Activated naive CD4-positive, alpha-beta T cell treated with anti-CD3 and anti-CD28 coated beads, Interleukin-2, amount 50 U/mL, for 24 hours (primary cell): ENCODE measurements around the gene SPTB.
A peak's percentile ranks its signal among the peaks of the same experiment; 100 is the strongest.

Source experiments
- H3K27ac Mint-ChIP-seq: one replicate; pipeline ENCODE4 v1.8.0; 2021; ENCODE audit warnings: mild to moderate bottlenecking, mixed read lengths
- H3K27me3 Mint-ChIP-seq: one replicate; pipeline ENCODE4 v1.8.0; 2021; ENCODE audit warnings: mixed read lengths
- H3K36me3 Mint-ChIP-seq: one replicate; pipeline ENCODE4 v1.8.0; 2021; ENCODE audit warnings: mixed read lengths
- H3K4me1 Mint-ChIP-seq: one replicate; pipeline ENCODE4 v1.8.0; 2021; ENCODE audit warnings: mixed read lengths
- H3K4me3 Mint-ChIP-seq: one replicate; pipeline ENCODE4 v1.8.0; 2021; ENCODE audit warnings: mild to moderate bottlenecking, mixed read lengths
- H3K9me3 Mint-ChIP-seq: one replicate; pipeline ENCODE4 v1.8.0; 2021; ENCODE audit warnings: mixed read lengths

The SPTB gene

GRCh38 chr14:64764641-64765520, 114.8 kb downstream of the SPTB start:
- Mint-ChIP-seq H3K9me3 (no peaks in the 10 kb centered on the region), H3K27me3 (no peaks in the 10 kb centered on the region), H3K36me3 (no peaks in the 10 kb centered on the region), H3K4me1 (peaks cover 4% of the 10 kb centered on the region), H3K4me3 (peak overlapping the region; percentile 39), H3K27ac (no peak overlapping the region)

GRCh38 chr14:64763801-64764621, 115.7 kb downstream of the SPTB start:
- peak overlapping the region; percentile 39 for H3K4me3 Mint-ChIP-seq
- H3K27me3 Mint-ChIP-seq = no peaks in the 10 kb centered on the region
- no peak overlapping the region for H3K27ac Mint-ChIP-seq
- H3K36me3 Mint-ChIP-seq = no peaks in the 10 kb centered on the region
- peaks cover 4% of the 10 kb centered on the region for H3K4me1 Mint-ChIP-seq
- H3K9me3 Mint-ChIP-seq = no peaks in the 10 kb centered on the region

GRCh38 chr14:64763085-64763782, 116.5 kb downstream of the SPTB start:
- Mint-ChIP-seq H3K4me1 (peaks cover 4% of the 10 kb centered on the region), H3K9me3 (no peaks in the 10 kb centered on the region)

GRCh38 chr14:64762044-64763034, 117.4 kb downstream of the SPTB start:
- Mint-ChIP-seq H3K27me3 (no peaks in the 10 kb centered on the region), H3K4me3 (no peak overlapping the region), H3K4me1 (peaks cover 4% of the 10 kb centered on the region), H3K9me3 (no peaks in the 10 kb centered on the region), H3K27ac (no peak overlapping the region), H3K36me3 (no peaks in the 10 kb centered on the region)

More at GRCh38 chr14:64763085-64763782, 116.5 kb downstream of the SPTB start:
- H3K36me3 Mint-ChIP-seq = no peaks in the 10 kb centered on the region
- H3K4me3 Mint-ChIP-seq = no peak overlapping the region
- H3K27me3 Mint-ChIP-seq = no peaks in the 10 kb centered on the region
- no peak overlapping the region for H3K27ac Mint-ChIP-seq

GRCh38 chr14:64761441-64762043, 118.2 kb downstream of the SPTB start:
- H3K9me3 Mint-ChIP-seq = no peaks in the 10 kb centered on the region
- peaks cover 4% of the 10 kb centered on the region for H3K4me1 Mint-ChIP-seq
- no peak overlapping the region for H3K27ac Mint-ChIP-seq
- no peaks in the 10 kb centered on the region for H3K36me3 Mint-ChIP-seq
- no peak overlapping the region for H3K4me3 Mint-ChIP-seq
- no peaks in the 10 kb centered on the region for H3K27me3 Mint-ChIP-seq

DNA sequence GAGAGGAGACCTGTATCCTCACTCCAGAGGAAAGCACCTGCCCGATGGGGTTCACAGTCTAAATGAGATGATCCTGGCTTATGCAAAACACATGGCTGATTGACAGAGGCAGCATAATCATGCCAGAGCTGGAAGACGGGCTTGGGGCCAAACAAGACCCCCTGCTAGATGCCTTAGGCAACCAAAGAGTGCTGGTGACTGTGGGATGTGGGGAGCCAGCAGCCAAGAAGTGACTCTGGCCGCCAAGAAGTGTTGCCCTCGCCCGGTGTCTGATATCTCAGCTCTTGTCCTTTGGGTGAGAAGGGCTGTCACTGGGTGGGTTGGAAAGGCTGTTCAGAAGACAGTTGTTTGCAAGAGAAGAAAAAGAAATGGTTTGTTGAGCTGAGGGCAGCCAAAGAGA, 118.8 kb downstream of the SPTB start:
- H3K27me3 Mint-ChIP-seq = no peaks in the 10 kb centered on the region
- no peaks in the 10 kb centered on the region for H3K9me3 Mint-ChIP-seq
- no peak overlapping the region for H3K27ac Mint-ChIP-seq
- H3K36me3 Mint-ChIP-seq = no peaks in the 10 kb centered on the region
- H3K4me1 Mint-ChIP-seq = peaks cover 4% of the 10 kb centered on the region
- H3K4me3 Mint-ChIP-seq = no peak overlapping the region

DNA sequence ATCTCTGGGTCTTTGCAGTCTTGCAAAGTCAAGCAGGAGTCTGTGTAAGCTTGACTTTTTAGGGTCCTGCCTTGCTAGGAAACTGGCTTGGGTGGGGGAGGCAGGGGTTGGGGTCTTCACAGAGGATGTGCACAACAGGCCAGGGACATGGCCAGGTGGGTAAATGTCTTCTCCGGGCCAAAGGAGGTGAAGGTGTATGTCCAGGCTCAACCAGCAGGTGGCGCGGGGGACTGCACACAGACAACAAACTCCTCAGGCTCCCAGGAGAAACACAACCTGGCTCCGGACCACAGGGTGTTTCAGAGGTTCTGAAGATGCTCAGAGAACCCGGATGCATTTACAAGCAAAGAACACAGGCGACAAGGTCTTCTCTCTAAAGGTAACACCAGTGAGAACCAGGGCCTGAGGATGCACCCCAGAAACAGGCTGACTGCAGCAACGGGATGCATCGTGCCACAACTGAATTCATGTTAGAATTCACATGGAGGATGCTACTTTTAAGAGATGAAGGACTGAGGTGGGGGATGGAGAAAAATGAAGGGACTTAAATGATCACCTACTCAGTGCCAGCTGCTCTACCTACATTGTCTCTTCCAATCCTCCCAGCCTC, 119.5 kb downstream of the SPTB start:
- Mint-ChIP-seq H3K27me3 (no peaks in the 10 kb centered on the region), H3K4me3 (no peak overlapping the region), H3K9me3 (no peaks in the 10 kb centered on the region), H3K27ac (no peak overlapping the region), H3K4me1 (peaks cover 4% of the 10 kb centered on the region), H3K36me3 (no peaks in the 10 kb centered on the region)

- no peaks in the 10 kb centered on the region for H3K9me3 Mint-ChIP-seq
- no peak overlapping the region for H3K27ac Mint-ChIP-seq
- H3K4me3 Mint-ChIP-seq = no peak overlapping the region
- peaks cover 3% of the 10 kb centered on the region for H3K4me1 Mint-ChIP-seq
- no peaks in the 10 kb centered on the region for H3K36me3 Mint-ChIP-seq
- no peaks in the 10 kb centered on the region for H3K27me3 Mint-ChIP-seq
Observed at GRCh38 chr14:64759555-64759938, 120.2 kb downstream of the SPTB start.

DNA sequence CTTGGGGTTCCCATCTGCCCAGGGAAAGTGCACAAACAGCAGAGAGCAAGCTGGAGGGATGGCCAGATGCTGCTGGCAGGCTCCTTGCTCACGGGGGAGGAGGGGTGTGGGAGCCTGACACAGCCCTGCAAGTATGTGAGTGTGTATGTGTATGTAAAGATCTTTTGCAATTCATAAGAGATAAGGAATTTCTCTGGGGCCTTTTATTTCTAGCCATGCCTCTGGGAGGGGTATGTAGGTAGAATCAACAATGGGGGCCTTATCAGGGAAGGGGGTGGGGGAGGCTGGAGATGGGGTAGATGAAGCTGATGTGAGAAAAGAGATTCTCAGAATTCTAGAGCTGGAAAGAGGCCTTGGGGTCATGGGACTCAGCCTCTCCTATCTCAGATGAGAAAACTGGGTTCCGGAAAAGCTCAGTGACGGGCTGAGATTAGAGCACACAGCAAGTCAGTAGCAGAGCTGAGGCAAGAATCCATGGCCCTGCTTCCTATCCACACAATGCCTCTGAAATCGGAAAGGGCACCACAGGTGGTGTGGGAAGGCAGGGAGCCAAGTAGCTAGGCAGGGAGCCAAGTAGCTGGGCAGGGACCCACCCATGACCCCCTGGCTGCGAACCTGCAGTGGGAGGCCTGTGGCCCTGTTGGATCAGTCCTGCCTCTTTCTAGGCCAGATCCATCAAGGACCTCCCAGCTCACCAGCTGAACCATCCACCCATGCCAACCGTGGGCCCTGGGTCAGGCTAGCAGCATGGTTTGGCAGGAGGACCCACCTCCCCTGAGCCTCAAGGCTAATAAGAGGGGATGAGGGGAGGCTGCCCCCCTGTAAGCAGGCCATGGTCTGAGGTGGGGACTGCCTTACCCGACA, 120.8 kb downstream of the SPTB start:
- Mint-ChIP-seq H3K27ac (no peak overlapping the region), H3K4me3 (no peak overlapping the region), H3K27me3 (no peaks in the 10 kb centered on the region), H3K9me3 (no peaks in the 10 kb centered on the region), H3K4me1 (no peaks in the 10 kb centered on the region), H3K36me3 (no peaks in the 10 kb centered on the region)

DNA sequence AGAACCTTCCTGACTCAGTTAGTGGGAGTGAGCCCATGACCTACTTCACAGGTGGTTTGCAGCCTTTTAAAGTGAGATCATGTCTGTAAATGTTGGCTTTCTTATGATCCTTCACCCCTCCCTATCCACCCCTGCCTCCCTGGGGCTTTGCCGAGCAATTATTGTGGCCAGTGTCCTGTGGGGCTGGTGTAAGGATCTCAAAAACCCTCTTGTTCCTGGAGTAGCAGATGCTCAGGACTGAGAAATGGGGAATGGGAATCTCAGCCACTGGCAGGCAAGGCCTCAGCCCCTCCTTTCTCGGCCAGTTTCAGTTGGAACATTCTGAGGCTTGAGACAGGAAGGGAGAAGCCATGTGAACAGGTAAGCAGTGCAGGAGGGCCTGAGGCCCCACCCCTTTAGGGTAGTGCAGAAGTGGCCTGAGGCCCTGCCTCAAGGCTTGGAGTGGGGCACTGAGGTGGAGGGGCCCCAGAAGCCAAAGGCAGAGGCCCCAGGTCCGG, 121.6 kb downstream of the SPTB start:
- Mint-ChIP-seq H3K9me3 (no peaks in the 10 kb centered on the region), H3K27me3 (no peaks in the 10 kb centered on the region), H3K4me3 (no peak overlapping the region), H3K4me1 (no peaks in the 10 kb centered on the region), H3K36me3 (no peaks in the 10 kb centered on the region), H3K27ac (no peak overlapping the region)

DNA sequence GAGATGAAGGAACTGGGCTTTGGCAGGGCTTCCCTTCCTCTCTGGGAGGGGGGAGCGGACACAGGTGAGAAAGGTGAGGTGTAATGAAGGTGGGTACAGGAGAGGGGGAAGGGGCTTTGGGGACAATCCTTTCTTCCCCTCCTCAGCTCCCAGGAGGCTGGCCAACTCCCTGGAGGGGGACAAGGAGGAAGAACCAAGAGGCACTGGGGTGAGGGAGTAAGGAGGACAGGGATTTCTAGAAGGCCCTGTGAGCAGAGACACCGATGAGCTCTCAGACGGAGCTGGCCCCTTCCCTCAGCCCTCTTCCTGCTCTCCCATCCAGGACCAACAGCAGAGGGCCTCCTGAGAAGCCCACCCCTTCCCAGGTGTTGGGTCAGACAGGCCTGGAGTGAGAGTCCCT, 122.1 kb downstream of the SPTB start:
- Mint-ChIP-seq H3K4me1 (no peaks in the 10 kb centered on the region), H3K36me3 (no peaks in the 10 kb centered on the region), H3K4me3 (no peak overlapping the region), H3K27me3 (no peaks in the 10 kb centered on the region), H3K9me3 (no peaks in the 10 kb centered on the region), H3K27ac (no peak overlapping the region)

- Mint-ChIP-seq H3K9me3 (no peaks in the 10 kb centered on the region), H3K27me3 (no peaks in the 10 kb centered on the region), H3K4me1 (no peaks in the 10 kb centered on the region), H3K36me3 (no peaks in the 10 kb centered on the region), H3K4me3 (no peak overlapping the region), H3K27ac (no peak overlapping the region)
Observed at GRCh38 chr14:64756712-64757111, 123.0 kb downstream of the SPTB start.

DNA sequence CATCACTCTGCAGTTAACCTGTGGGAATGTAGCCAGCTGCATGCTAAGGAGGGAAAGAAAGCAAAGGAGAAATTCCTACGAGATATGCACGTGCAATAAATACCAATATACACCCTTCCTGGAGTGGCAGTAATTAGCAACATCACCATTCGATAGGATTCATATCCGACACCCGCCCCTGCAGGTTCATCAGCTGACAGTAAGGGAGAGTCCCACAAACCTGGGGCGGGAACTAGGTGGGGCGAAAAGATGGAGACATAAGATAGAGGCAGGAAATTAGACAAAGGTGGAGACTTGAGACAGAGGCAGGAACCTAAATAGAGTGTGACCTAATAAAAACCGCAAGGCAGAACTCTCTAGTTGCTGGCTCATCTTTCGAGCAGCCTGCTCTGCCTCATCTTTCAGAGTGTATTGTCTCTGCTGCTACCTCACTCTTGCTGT, 123.9 kb downstream of the SPTB start:
- Mint-ChIP-seq H3K4me3 (no peak overlapping the region), H3K4me1 (no peaks in the 10 kb centered on the region), H3K36me3 (no peaks in the 10 kb centered on the region), H3K27ac (no peak overlapping the region), H3K27me3 (no peaks in the 10 kb centered on the region), H3K9me3 (no peaks in the 10 kb centered on the region)
